ENCODE data around the gene ZNF200.
"Not testable (repeated sequence)": the region's sequence is repeated elsewhere in the genome, so short reads cannot be mapped to it uniquely, and the experiment has no call there.

GRCh38 chr16:3197694-3198333 is 37.1 kb downstream of the ZNF200 start:
- TF ChIP-seq POLR2A, CTCF (IDR thresholded peaks at IDR 0.05): not testable (repeated sequence)

All from lower leg skin (tissue), 3 donors.